DND-41 (cell line): Measurements from ENCODE around the gene TSTD2.

ENCODE experiments used
- CTCF ChIP-seq: IDR thresholded peaks from 2 replicates; pipeline ENCODE4 v1.5.1; 2012; ENCODE audit warnings: borderline replicate concordance, low read length, moderate library complexity, mild to moderate bottlenecking; ENCODE audit not compliant: poor library complexity, severe bottlenecking; ENCODE audit errors: extremely low read depth
- EZH2 ChIP-seq: IDR thresholded peaks from 3 replicates; pipeline ENCODE4 v1.6.1; 2012; ENCODE audit warnings: borderline replicate concordance, low read depth, mild to moderate bottlenecking, moderate library complexity, low read length, inconsistent platforms; ENCODE audit not compliant: severe bottlenecking

DNA sequence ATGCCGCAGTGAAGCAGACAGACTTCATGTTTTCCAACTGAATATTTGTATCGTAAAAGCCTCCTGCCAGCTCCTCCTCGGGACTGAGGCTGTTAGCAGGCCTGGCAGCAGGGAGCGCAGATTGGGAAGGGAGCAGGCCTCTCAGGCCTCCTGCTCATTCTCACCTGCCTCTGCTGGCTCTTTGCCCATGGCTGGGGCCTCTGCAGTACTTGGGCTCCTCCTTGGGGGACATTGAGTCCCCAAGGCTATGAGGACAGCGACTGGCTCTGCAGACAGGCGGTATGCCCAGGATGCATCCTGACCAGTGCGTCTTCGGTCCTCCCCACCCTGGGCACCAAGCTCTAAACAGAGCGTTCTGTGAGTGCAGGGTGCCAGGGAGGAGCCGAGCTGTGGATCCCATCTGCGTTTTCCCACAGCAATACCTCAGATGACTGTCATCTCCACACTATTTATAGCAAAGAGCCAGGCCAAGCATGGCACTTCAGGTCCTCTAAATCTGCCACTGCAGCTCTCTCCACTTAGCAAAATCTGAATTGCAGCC is 38.7 kb downstream of the TSTD2 start:
- TF ChIP-seq CTCF, result no peak
- no peak for TF ChIP-seq EZH2
